Measurements from ENCODE around the gene GTF3C1. TPM values are rescaled to one million over a fixed set of nuclear protein-coding genes. Genes with fewer than 3 reads are reported as not detected.
A peak's percentile ranks its signal among the peaks of the same experiment; 100 is the strongest.

Gene GTF3C1
- total and polyA plus RNA-seq, 4 donors: 33.5 to 84.0 (median 67.5) TPM

GRCh38 chr16:27429981-27430441, 119.7 kb downstream of the GTF3C1 start:
- DNase-seq (no peak), ATAC-seq (ENCODE audit: insufficient read depth, low FRiP score) (no peak)

DNA sequence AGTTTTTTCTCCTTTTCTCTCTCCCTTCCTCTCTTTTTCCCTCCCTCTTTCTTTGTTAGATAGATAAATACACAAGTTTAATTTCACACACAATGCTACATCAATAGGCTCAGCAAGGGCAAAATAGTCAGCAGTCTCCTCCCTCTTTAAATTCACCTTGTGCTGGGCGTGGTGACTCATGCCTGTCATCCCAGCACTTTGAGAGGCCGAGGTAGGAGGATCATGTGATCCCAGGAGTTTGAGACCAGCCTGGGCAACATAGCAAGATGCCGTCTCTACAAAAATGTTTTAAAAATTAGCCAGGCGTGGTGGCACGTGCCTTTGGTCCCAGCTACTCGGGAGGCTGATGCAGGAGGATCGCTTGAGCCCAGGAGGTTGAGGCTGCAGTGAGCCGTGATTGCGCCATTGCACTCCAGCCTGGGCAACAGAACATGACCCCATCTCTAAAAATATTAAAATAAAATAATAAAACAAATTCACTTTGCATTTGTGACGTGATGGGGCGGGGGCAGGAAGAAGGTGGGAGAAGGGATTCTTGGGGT, 120.3 kb downstream of the GTF3C1 start:
- Histone ChIP-seq H3K4me1 (ENCODE audit: control insufficient read depth in 5 of 5, insufficient read depth in 5 of 5, low read length in 5 of 5) (peaks cover 0 to 4% (median 0%) of the 10 kb centered on the region in 5 donors), H3K36me3 (ENCODE audit: control insufficient read depth in 4 of 4, insufficient read depth in 4 of 4, low read length in 4 of 4) (no peaks in the 10 kb centered on the region), H3K27me3 (ENCODE audit: control insufficient read depth in 3 of 3, insufficient read depth in 3 of 3, low read length in 2 of 3) (no peaks in the 10 kb centered on the region), H3K9ac (ENCODE audit: insufficient read depth in 1 of 2, low read length in 2 of 2) (no peak overlapping the region), H3K9me3 (ENCODE audit: control insufficient read depth in 4 of 4, insufficient read depth in 3 of 4, low read length in 3 of 4) (peaks cover 0 to 2% (median 0%) of the 10 kb centered on the region in 4 donors), H3K4me3 (no peak overlapping the region), H3K27ac (ENCODE audit: low read depth in 1 of 2, low read length in 1 of 2) (no peak overlapping the region)
- DNase-seq (no peak), ATAC-seq (ENCODE audit: insufficient read depth, low FRiP score) (no peak)
- 92 to 94% methylated on average over 11 of the region's 11 CpGs for WGBS, 2 donors
- TF ChIP-seq CTCF (IDR thresholded peaks at IDR 0.05; ENCODE audit: control extremely low read depth, extremely low read depth): no peak

More at GRCh38 chr16:27429981-27430441, 119.7 kb downstream of the GTF3C1 start:
- no peak for TF ChIP-seq CTCF (IDR thresholded peaks at IDR 0.05; ENCODE audit: control extremely low read depth, extremely low read depth)
- H3K9ac ChIP-seq (ENCODE audit: insufficient read depth in 1 of 2, low read length in 2 of 2): no peak overlapping the region
- H3K27ac ChIP-seq (ENCODE audit: low read depth in 1 of 2, low read length in 1 of 2): no peak overlapping the region
- no peak overlapping the region for H3K4me3 ChIP-seq
- H3K36me3 ChIP-seq (ENCODE audit: control insufficient read depth in 4 of 4, insufficient read depth in 4 of 4, low read length in 4 of 4): no peaks in the 10 kb centered on the region
- H3K9me3 ChIP-seq (ENCODE audit: control insufficient read depth in 4 of 4, insufficient read depth in 3 of 4, low read length in 3 of 4): no peaks in the 10 kb centered on the region
- H3K27me3 ChIP-seq (ENCODE audit: control insufficient read depth in 3 of 3, insufficient read depth in 3 of 3, low read length in 2 of 3): no peaks in the 10 kb centered on the region
- WGBS, 2 donors: 59 to 66% methylated on average over 16 of the region's 16 CpGs
- H3K4me1 ChIP-seq (ENCODE audit: control insufficient read depth in 5 of 5, insufficient read depth in 5 of 5, low read length in 5 of 5): peaks cover 0 to 4% (median 0%) of the 10 kb centered on the region in 5 donors

DNA sequence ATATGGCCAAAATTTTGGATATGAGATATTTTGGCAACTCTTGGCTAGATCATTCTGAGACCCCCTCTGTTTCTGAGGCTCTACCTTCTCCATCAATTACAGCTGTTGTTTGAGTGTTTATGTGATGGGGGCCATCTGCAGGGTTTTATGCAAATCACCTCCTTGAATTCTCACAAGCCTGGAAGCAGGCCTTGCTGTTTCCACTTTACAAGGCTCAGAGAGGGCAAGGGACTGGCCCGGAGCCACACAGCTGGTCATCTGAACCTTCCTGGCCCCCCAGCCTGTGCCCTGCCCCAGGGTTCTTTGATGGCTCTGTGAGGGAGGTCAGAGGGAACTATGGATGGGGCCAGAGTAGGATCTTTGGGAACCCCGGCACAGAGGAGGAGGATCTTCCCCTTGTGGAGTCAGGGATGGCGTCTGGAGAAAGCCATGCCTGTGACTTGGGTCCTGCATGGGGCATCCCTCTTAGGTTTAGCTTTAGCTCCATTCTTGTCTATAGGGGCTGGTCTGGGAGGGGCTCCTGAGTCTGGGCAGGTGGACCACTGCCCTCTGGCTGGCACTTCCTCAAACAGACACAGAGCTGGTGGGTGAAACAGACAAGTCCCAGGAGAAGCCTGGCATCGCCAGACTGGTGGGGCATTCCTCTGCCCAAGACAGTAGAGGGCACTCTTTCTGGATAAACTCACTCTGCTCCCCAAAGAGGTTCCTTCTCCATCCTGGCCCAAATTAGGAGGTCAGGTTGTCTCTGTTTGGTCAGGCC, 121.5 kb downstream of the GTF3C1 start:
- 87 to 89% methylated on average over 4 of the region's 4 CpGs for WGBS, 2 donors
- DNase-seq: peak in 1 of 3 donors; percentile 58
- H3K36me3 ChIP-seq (ENCODE audit: control insufficient read depth in 4 of 4, insufficient read depth in 4 of 4, low read length in 4 of 4): no peaks in the 10 kb centered on the region
- peaks cover 0 to 4% (median 0%) of the 10 kb centered on the region in 5 donors for H3K4me1 ChIP-seq (ENCODE audit: control insufficient read depth in 5 of 5, insufficient read depth in 5 of 5, low read length in 5 of 5)
- no peak overlapping the region for H3K9ac ChIP-seq (ENCODE audit: insufficient read depth in 1 of 2, low read length in 2 of 2)
- peaks cover 0 to 2% (median 0%) of the 10 kb centered on the region in 4 donors for H3K9me3 ChIP-seq (ENCODE audit: control insufficient read depth in 4 of 4, insufficient read depth in 3 of 4, low read length in 3 of 4)
- H3K4me3 ChIP-seq: no peak overlapping the region
- H3K27me3 ChIP-seq (ENCODE audit: control insufficient read depth in 3 of 3, insufficient read depth in 3 of 3, low read length in 2 of 3): no peaks in the 10 kb centered on the region
- no peak for ATAC-seq (ENCODE audit: insufficient read depth, low FRiP score)
- no peak overlapping the region for H3K27ac ChIP-seq (ENCODE audit: low read depth in 1 of 2, low read length in 1 of 2)
- no peak for TF ChIP-seq CTCF (IDR thresholded peaks at IDR 0.05; ENCODE audit: control extremely low read depth, extremely low read depth)

Data from lung (tissue), 12 donors.